Iris pigment epithelial cell (primary cell): ENCODE results near the gene KSR2.
"Not testable (repeated sequence)": the region's sequence is repeated elsewhere in the genome, so short reads cannot be mapped to it uniquely, and the experiment has no call there.

Source experiments
- DNase-seq: peaks from one replicate; pipeline ENCODE4 v3.0.0-alpha.2; 2011; ENCODE audit warnings: low read depth

KSR2 gene

DNA sequence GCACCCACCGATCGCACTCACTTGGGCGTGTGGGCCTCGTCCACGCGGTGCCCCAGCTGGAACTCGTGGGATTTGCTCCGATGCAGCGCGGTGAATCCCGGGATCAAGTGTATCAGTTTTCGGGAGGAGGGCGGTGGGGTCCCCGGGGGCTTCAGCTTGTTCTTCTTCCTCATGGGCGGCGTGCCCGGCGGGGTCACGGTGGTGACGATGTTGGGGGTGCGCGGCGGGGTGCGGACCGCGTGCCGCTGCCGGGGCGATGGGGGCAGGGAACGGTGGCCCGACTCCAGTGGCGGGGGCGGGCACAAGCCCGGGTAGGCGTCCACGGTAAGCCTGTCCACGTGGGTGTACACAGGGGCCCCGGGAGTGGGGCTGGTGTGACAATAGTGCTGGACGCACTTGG is 207.8 kb downstream of the KSR2 start:
- no peak for DNase-seq

DNA sequence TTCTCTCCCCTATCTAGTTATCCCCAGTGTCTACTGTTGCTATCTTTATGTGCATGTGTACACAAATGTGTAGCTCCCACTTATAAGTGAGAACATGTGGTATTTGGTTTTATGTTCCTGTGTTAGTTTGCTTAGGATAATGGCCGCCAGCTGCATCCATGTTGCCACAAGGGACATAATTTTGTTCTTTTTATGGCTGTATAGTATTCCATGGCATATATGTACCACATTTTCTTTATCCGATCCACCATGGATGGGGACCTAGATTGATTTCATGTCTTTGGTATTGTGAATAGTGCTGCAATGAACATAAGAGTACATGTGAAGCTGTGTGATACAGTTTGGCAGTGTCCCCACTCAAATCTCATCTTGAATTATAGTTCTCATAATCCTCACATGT is 218.1 kb downstream of the KSR2 start:
- DNase-seq, result no peak

DNA sequence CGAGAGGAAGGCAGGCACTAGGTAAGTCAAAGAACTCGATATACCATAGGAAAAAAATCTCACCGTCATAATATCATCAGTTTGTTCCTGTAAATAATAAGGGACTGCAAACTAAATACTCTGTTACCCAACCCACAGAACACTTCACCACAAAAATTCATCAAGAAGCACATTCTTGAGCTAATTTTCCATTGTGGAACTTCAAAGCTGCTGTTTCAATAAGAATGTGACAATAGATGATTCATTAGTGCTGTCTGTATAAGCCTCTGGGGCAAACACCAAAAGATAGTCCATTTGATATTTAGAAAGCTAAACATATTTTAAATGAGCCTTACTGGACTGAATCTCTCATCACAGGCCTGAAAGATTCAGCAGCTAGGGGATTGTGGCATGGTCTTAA is 219.4 kb downstream of the KSR2 start:
- no peak for DNase-seq

DNA sequence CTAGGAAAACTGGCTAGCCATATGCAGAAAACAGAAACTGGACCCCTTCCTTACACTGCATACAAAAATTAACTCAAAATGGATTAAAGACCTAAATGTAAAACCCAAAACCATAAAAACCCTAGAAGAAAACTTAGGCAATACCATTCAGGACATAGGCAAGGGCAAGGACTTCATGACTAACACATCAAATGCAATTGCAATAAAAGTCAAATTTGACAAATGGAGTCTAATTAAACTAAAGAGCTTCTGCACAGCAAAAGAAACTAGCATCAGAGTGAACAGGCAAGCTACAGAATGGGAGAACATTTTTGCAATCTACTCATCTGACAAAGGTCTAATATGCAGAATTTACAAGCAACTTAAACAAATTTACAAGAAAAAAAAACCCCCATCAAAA is 222.4 kb downstream of the KSR2 start:
- DNase-seq, result not testable (repeated sequence)

DNA sequence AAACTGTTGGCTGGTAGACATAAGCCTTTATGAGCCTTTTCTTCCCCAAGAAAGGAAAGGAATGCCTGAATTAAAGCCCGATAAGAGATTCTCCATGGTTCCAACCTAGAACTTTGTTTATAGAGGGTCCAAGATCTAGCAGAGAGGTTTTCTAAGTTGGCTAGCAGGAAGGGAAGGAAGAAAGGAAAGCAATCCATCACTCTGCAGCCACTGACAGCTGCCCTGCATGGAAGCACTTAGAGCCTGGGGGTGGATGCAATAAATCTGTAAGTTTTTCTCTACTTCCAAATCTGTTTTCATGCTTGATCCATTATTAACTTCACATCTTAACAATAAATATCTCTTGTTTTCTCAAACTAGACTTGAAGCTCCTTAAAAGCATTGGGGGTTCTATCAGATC is 224.4 kb downstream of the KSR2 start:
- DNase-seq, result no peak

DNA sequence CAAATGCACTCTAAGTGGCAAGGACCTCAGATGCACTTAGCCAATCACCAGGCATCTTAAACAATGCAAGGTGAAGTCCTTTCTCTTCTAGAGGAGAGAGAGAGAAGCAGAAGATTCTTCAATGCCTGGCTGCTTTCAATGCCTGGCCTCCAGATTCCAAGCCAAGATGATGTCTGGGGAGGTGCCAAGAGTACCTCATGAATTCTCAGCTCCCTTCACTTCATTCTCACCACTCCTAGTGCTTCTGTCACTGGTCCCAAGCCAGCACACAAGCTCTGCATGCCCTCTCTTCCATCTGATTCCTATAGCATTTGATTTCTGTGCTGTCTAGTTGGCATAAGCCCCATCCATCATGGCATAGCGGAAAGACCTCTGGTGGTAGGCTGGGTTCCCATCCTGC is 225.0 kb downstream of the KSR2 start:
- no peak for DNase-seq

DNA sequence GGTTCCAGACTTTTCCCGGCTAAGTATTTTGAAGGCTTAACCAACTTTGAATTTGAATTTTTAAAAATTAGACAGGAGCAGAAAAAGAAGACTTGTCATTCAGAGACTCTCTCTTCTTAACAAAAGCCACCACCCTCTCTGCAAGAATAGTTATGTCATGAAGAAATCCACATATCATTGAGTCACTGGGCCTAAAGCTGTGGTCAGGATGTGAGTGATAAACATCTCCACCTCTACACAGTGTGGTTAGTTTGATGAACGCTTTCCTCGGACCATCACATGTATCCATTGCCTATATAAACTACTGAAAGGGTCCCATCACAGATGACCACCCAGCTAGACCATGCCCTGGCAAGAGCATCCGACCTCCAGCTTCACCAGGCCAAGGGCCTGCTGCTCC is 226.1 kb downstream of the KSR2 start:
- no peak for DNase-seq

DNA sequence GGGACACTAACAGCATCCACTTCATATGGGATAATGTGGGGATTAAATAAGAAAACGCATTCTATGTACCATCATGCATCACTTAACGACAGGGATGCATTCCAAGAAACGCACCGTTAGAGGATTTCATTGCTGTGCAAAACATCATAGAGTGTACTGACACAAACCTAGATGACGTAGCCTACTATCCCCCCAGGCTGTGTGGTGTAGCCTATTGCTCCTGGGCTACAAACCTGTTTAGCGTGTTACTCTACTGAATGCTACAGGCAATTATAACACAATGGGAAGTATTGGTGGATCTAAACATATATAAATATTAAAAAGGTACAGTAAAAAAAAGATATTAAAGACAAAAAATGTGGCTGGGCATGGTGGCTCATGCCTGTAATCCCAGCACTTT is 230.6 kb downstream of the KSR2 start:
- DNase-seq, result no peak

DNA sequence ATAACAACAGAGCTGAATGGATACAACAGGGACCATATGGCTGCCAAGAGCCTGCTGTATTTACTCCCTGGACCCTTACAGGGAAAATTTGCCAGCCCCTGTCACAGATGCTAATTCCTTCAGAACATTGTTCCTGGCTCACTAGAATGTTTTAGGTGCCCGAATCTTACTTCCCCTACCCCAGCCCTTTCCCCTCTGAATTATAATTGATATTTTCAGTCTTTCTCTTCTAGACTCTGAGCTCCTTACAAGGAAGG is 235.3 kb downstream of the KSR2 start:
- no peak for DNase-seq

DNA sequence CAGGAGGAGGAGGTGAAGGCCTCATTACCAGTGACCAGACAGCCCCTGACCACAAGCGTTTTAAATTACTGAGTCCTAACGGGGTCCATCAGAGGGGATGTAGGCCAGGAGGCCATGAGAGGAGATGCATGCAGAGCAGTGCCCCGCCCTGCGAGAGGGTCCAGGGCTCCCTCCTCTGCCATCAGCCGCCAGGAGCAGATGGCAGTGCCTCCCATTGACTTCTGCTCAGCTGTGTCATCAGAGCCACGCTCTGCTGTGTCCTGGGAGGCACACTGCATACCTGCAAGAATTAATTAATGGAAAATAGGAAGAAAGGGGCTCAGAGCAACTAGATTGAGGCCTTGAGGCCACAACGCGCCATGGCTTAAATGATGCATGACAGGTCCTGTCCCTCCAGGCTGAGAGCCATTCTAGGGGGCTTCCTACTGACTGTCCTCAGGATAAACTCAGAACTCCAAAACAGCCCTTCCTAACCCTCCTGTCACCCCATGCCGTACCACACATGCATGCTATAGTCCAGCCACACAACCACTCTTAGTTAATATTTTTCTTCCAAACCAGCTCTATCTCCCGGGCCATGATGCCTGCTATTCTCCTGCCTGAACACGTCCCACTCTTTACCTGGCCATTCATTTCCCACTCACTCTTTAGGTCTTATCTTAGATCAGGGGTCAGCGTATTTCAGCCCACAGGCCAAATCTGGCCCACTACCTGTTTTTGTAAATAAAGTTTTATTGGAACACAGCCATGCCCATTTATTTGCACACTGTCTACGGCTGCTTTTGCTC is 235.8 kb downstream of the KSR2 start:
- DNase-seq, result no peak

DNA sequence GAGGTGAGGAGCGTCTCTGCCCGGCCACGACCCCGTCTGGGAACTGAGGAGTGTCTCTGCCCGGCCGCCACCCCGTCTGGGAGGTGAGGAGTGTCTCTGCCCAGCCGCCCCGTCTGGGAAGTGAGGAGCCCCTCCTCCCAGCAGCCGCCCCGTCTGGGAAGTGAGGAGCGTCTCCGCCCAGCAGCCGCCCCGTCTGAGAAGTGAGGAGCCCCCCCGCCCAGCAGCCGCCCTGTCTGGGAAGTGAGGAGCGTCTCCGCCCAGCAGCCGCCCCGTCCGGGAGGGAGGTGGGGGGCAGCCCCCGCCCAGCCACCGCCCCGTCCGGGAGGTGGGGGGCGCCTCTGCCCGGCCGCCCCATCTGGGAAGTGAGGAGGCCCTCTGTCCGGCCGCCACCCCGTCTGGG is 237.7 kb downstream of the KSR2 start:
- not testable (repeated sequence) for DNase-seq

DNA sequence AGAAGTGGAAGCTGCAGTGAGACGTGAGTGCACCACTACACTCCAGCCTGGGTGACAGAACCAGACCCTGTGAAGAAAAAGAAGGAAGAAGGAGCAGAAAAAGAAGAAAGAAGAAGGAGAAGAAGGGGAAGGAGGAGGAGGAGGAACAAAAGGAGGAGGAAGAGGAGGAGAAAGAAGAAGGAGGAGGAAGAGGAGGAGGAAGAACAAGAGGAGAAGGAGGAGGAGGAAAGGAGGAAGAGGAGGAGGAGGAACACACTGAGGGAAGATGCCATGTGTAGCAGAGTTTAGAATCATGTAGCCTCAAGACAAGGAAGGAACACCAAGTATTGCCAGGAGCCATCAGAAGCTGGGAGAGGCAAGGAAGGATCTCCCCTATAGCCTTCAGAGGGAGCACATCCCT is 241.5 kb downstream of the KSR2 start:
- no peak for DNase-seq

DNA sequence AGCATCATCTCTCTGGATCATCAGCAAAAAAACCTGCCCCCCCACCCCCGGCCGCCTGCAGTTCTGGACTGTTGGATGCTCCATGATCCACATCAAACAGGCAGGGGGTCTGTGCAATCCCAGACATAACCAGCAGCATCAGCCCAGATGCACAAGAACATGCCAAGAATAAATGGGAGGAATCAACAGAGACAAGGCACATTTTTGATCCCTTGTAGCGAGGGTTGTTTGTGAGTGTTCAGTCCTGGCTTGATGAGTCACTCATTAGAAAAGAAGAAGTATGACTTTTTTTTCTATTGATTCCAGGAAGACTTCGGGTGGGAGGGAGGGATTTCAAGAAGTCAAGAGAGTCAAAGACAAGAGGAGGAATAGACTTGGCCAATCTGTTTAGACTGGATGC is 244.2 kb downstream of the KSR2 start:
- DNase-seq, result no peak

DNA sequence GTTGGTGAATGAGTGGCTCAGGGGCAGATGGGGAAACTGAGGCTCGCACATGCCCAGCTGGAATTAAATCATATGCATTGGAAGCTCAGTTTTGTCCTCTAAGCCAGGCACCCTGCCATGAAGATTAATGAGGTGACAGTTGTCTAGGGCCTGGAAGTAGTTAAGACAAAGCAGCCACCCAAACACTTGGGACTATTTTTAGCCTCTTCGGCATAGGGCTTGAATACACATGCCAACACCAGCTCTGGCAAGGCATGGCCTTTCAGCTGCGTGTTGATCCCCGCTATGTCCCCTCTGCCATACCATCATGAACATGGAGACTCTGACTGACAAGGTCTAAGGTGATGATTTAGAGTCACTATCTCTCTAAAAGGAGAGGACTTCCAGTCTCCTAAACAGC is 250.2 kb downstream of the KSR2 start:
- DNase-seq, result no peak

DNA sequence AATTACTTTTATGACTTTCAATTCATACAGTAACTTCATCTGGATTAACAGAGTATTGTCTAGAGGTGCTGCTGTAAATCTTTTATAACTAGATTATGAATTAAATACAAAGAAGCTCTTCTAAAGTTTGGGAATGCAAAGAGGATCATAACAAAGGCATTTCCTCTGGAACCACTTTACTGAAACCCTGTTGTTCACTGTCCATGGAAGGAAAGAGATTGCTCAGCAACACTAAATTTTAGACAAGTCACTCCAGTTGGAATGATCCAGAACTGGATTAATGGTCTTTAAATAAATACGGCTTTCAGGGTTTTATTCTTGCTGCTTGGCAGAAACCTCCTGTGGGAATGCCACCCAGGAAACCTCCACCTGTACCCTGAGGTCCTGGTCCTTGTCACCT is 250.6 kb downstream of the KSR2 start:
- no peak for DNase-seq

DNA sequence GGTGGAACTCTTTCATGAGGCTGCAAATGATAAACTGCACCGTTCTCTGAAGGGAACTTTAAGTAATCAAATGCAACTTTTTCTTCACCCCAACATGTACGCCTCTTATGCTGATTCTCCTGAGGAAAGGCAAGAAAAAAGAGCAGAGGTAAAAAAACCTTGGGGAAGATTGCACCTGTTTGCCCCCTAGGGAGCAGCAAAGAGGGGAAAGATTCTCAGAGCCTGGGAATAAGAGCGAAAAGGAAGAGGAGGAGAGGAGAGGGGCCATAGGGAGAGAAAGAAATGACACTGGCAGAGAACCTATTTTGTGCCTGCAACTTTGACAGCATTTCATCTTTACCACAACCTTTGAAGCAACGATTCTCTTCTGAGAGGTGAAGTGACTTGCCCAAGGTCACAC is 254.6 kb downstream of the KSR2 start:
- DNase-seq, result no peak

DNA sequence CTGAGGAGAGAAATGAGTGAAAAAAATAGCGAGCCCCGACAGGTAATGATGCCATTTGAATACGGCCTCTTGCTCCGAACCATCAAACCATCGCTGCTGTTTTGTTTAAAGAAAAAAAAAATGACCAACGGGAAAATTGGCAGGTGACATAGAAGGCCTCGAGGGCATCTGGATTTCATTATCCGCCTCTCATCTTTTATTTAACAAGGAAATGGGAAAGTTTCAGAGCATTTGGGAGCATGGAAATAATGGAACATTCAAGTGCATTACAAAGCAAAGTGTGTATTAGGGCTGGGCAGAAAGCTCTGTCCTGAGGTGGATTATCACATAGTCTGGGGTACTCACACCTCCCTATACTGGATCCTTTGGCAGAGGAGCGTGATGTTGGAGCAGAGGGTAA is 258.7 kb downstream of the KSR2 start:
- no peak for DNase-seq

DNA sequence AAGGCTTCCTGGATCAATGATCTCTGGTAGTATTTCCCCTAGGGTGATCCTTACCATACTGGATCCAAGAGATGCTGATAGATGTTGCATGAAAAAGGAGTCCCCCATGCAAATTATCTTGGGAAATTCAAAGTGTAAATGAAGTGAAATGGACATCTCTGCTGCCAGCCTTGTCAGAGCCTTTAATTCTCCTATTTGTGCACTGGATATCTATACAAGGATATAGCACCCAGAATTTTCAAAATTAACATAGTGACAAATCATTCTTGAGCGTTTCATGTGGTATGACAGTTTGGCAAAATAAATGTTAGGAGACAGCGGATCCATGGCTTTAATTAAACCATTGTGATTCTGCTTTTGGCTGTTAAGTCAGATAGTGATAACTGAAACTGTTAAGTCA is 260.9 kb downstream of the KSR2 start:
- DNase-seq, result no peak

DNA sequence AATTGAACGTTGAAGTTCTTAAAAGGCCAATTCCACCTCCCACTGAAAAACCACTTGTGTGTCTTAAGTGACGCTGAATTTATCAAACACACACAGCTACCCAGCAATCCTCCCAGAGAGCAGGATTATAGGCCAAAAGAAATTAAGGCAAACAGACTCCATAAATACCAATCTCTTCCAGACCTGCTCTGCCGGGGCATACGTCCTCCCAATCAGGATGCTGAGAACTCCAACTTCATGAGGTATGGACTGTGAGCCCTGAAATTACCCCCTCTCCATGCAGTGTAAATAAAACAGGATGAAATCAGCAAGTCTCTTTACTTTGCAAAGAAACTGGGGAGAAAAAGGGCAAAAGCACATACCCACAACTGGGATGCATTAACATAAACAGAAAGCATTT is 265.2 kb downstream of the KSR2 start:
- no peak for DNase-seq

DNA sequence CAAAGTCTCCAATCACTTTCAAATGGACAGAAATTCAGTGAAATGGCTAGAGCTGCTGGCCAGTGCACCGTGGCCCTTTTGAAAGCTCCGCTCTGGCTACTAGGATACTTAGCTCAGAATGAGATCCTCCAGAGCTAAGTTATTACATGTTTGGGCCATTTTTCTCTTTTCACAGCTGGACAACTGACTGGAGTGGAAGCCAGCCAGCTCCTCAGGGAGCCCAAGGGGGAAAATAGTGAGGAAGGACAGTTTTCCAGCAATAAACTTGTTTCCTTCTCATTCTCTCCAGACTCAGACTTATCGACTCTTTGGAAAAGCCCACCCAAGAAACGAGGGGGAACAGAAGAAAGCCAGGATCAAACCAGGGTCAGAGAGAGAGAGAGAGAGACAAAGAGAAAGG is 266.0 kb downstream of the KSR2 start:
- DNase-seq, result no peak

DNA sequence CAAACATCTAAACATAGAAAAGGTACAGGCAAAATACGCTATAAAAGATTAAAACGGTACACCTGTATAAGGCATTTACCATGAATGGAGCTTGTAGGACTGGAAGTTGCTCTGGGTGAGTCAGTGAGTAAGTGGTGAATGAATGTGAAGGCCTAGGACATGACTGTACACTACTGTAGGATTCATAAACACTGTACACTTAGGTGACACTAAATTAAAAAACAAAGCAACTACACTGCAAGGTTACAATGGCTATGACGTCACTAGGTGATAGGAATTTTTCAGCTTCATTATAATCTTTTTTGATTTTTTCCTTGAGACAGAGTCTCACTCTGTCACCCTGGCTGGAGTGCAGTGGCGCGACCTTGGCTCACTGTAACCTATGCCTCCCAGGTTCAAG is 269.2 kb downstream of the KSR2 start:
- DNase-seq, result no peak

DNA sequence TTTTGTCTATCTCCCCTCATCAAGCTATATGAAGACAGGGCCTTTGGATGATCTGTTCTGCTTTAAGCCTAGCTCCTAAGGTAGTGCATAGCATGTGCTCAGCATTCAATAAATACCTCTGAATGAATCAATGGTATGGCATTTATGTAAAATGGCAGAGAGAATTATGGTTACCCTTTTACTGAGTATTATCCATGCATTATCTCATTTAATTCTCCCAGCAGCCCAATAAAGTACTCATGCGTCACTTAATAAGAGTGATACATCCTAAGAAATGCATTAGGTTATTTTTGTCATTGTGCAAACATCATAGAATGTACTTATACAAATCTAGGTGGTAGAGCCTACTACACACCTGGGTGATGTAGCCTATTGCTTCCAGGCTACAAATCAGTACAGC is 269.7 kb downstream of the KSR2 start:
- DNase-seq, result no peak

DNA sequence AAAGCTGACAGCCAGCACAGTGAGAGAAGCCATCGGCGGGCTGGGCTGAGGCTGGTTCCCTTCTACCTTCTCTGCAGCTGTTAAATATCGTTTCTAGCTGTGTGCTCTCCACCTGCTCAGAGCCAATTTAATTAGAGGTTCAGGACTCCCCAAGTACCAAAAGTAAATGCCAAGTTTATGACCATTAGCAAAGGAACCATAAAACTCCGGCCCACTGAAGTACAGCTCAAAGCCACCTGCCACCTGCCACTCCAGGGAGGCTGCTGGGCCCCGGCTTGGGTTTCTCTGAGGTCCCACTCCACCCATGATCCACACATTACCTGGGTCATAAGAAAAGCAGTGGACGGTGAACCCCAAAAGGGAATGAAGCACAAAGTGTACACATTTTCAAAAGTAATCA is 272.8 kb downstream of the KSR2 start:
- no peak for DNase-seq

DNA sequence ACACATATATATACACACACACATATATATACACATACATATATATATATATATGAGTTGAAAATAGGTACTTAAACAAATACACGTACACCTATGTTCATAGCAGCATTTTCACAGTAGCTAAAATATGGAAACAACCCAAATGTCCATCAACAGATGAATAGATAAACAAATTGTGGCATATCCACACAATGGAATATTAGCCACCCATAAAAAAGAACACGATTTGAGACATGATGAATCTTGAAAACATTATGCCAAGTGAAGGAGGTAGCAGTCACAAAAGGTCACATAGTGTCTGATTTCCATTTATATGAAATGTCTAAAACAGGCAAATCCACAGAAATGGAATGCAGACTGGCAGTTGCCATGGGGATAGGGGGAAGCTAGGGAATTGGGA is 276.3 kb downstream of the KSR2 start:
- DNase-seq, result no peak

DNA sequence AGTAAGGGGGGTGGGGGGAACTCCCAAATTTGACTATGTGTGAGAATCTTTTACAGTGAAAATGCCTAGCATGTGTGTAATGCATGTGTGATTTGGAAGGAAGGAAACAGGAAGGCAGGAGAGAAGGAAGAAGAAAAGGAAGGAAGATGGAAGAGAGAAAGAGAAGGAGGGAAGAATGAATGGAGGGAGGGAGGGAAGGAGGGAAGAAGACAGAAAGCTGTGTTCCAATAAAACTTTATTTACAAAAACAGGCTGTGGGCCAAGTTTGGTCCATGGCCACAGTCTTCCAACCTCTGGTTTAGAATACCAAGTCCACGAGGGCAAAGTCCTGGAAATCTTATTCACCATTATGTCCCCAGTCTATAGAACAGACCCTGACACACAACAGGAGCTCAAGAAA is 278.9 kb downstream of the KSR2 start:
- no peak for DNase-seq
